Esophagus muscularis mucosa (tissue), 4 donors: ENCODE results near the gene EMILIN3. TPM values are rescaled to one million over a fixed set of nuclear protein-coding genes. Genes with fewer than 3 reads are reported as not detected.
A peak's percentile ranks its signal among the peaks of the same experiment; 100 is the strongest.

ENCODE experiments used
- DNase-seq: peaks from one replicate; pipeline ENCODE4 v3.0.0-alpha.2; 2017; ENCODE audit errors: extremely low spot score
- H3K27ac ChIP-seq, 4 donors: fragments of 200-600 bp; sonication (generic); replicated peaks in 1 of 4; 1 replicate in 3 of 4; 2 replicates in 1 of 4; pipeline ENCODE4 v1.5.1; 2016 to 2019; ENCODE audit warnings: mild to moderate bottlenecking in 1 of 4
- H3K27me3 ChIP-seq, 4 donors: fragments of 200-600 bp; sonication (generic); one replicate each; pipeline versions ENCODE4 v1.5.1 to v1.6.0; 2016 to 2019
- H3K36me3 ChIP-seq, 4 donors: fragments of 200-600 bp; sonication (generic); one replicate each; pipeline ENCODE4 v1.5.1; 2016 to 2019
- H3K4me1 ChIP-seq, 4 donors: fragments of 200-600 bp; sonication (generic); one replicate each; pipeline ENCODE4 v1.5.1; 2016 to 2019
- H3K4me3 ChIP-seq, 4 donors: fragments of 200-600 bp; sonication (generic); 1 replicate in 2 of 4; 2 replicates in 2 of 4; pipeline ENCODE4 v1.5.1; 2016 to 2019; ENCODE audit warnings: mild to moderate bottlenecking in 4 of 4, moderate library complexity in 1 of 4
- H3K9me3 ChIP-seq, 4 donors: fragments of 200-600 bp; sonication (generic); 1 replicate in 3 of 4; 2 replicates in 1 of 4; pipeline ENCODE4 v1.5.1; 2016 to 2019
- EP300 ChIP-seq: sonication (generic); formaldehyde crosslinking; IDR thresholded peaks from one replicate; pipeline ENCODE4 v1.6.1; 2017; ENCODE audit warnings: antibody characterized with exemption
- POLR2A ChIP-seq: fragments of 450-650 bp; IDR thresholded peaks from one replicate; pipeline ENCODE4 v1.6.1; 2017; ENCODE audit warnings: antibody characterized with exemption, moderate library complexity, mild to moderate bottlenecking, low read depth
- POLR2AphosphoS5 ChIP-seq, 2 donors: sonication (generic); formaldehyde crosslinking; IDR thresholded peaks; one replicate each; pipeline ENCODE4 v1.6.1; 2017; ENCODE audit warnings: antibody characterized with exemption in 2 of 2
- WGBS: methylation state at CpG from one replicate; pipeline ENCODE4 v1.1.5; 2018; 5-methylcytosine and 5-hydroxymethylcytosine counted together
- intact Hi-C: fragments of 100-400 bp; cut with DNase I; formaldehyde crosslinking; loops from one replicate; pipeline ENCODE4 v1.15.1; 2023
- total RNA-seq, 4 donors: library from RNA; depleted of rRNA; stranded (reverse); fragments of >200 nt; gene quantifications; one replicate each; pipeline versions ENCODE4 v1.1.0 to v1.2.1, GENCODE V29; 2016
- TF ChIP-seq, protein P1 (sequence below), 3 experiments: fragments of 200-600 bp in 2 of 3; fragments of 450-650 bp in 1 of 3; sonication (generic) in 2 of 3; IDR thresholded peaks; one replicate each; pipeline ENCODE4 v1.5.1; 2017 to 2019; ENCODE audit warnings: antibody characterized with exemption in 3 of 3, mild to moderate bottlenecking in 2 of 3, moderate library complexity in 1 of 3

The EMILIN3 gene, protein sequence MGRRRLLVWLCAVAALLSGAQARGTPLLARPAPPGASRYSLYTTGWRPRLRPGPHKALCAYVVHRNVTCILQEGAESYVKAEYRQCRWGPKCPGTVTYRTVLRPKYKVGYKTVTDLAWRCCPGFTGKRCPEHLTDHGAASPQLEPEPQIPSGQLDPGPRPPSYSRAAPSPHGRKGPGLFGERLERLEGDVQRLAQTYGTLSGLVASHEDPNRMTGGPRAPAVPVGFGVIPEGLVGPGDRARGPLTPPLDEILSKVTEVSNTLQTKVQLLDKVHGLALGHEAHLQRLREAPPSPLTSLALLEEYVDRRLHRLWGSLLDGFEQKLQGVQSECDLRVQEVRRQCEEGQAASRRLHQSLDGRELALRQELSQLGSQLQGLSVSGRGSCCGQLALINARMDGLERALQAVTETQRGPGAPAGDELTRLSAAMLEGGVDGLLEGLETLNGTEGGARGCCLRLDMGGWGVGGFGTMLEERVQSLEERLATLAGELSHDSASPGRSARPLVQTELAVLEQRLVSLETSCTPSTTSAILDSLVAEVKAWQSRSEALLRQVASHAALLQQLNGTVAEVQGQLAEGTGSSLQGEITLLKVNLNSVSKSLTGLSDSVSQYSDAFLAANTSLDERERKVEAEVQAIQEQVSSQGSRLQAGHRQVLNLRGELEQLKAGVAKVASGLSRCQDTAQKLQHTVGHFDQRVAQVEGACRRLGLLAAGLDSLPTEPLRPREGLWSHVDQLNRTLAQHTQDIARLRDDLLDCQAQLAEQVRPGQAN
- total RNA-seq: 1 to 10 TPM in 3 of 4 donors, under 1 TPM in 1; 0.83 to 5.6 (median 4.5) TPM

DNA sequence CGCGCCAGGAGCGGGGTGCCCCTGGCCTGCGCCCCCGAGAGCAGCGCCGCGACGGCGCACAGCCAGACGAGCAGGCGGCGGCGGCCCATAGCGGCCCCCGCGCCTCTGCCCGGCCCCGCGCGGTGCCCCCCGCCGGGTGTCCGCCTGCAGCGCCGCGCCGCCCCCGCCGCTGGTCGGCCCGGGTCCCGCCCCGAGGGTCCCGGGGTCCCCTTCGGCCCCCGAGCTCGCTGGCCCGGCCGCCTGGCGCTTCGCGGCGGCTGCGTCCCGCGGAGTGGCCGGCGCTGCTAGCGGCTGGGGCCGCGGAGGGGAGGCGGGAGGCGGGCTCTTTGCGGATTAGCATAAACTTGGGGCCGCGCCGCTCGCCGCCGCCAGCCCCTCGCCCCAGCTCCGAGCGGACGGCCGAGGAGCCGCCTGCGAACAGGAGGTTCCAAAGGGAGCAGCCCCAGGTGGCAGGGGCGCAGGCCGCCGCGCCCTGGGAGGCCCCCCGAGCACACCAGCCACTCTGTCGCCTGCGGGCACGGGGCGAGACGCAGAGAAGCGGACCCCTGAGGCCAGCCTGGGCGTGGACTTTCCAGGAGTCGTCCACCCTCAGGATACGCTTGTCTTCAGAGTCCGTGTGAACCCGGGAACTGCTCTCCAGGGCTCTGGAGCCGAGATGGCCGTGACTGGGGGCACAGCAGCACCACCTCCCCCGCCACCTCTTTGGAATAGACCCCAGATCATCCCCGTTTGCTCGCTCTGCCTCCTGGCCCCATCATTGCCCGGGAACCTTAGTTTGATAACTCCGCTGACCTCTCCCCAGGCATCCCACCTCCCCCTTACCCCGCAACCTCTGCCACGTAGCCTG, at the start of gene EMILIN3:
EMILIN3 (minus strand) TSS at position 273 of the 847 bp plus-strand sequence; CDS start at position 89, 184 bp downstream.
- intact Hi-C loops: no loop called here
- WGBS: 29% methylated on average over 23 of the region's 93 CpGs
- no peak within 1 kb of the TSS for H3K27ac ChIP-seq

DNA sequence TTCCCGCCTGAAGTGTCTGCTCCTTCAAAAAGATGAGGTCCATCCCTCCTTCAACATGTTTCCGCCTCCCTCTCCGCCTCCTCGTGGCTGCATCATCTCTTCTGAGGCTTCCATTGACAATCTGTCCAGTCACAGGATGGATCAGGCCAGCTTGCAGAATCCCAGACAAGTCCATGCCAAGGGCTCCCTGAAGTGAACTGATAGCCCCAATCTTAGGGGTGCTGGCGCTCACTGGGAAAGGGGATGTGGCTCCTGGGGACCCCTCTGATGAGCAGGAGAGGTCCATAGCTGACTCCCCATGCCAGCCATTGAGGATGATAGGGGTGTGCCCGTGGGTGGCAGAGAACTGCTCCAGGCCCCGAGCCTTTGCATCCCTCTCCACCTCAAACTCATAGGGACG, 48.6 kb upstream of the EMILIN3 start:
- no peak for DNase-seq
- Histone ChIP-seq H3K4me1 (peaks cover 10 to 17% (median 13%) of the 10 kb centered on the region in 4 donors), H3K4me3 (no peak overlapping the region), H3K9me3 (no peaks in the 10 kb centered on the region), H3K36me3 (peaks cover 38 to 97% (median 74%) of the 10 kb centered on the region in 4 donors), H3K27me3 (no peaks in the 10 kb centered on the region), H3K27ac (no peak overlapping the region)
- 96% methylated on average over 5 of the region's 8 CpGs for WGBS
- intact Hi-C loops: no loop called here
- TF ChIP-seq, protein P1, sequence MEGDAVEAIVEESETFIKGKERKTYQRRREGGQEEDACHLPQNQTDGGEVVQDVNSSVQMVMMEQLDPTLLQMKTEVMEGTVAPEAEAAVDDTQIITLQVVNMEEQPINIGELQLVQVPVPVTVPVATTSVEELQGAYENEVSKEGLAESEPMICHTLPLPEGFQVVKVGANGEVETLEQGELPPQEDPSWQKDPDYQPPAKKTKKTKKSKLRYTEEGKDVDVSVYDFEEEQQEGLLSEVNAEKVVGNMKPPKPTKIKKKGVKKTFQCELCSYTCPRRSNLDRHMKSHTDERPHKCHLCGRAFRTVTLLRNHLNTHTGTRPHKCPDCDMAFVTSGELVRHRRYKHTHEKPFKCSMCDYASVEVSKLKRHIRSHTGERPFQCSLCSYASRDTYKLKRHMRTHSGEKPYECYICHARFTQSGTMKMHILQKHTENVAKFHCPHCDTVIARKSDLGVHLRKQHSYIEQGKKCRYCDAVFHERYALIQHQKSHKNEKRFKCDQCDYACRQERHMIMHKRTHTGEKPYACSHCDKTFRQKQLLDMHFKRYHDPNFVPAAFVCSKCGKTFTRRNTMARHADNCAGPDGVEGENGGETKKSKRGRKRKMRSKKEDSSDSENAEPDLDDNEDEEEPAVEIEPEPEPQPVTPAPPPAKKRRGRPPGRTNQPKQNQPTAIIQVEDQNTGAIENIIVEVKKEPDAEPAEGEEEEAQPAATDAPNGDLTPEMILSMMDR (IDR thresholded peaks at IDR 0.05): no peak
- no peak for TF ChIP-seq EP300
- no peak for TF ChIP-seq POLR2A
- TF ChIP-seq POLR2AphosphoS5 (IDR thresholded peaks at IDR 0.05): no peak

More for the DNA sequence above, at the start of gene EMILIN3:
- H3K4me3 ChIP-seq: peak within 1 kb of the TSS; percentile 50 to 61 (median 53)
- no peaks in the 10 kb centered on the region for H3K36me3 ChIP-seq
- H3K4me1 ChIP-seq: peaks cover 12 to 20% (median 16%) of the 10 kb centered on the region in 4 donors
- DNase-seq: no peak
- TF ChIP-seq EP300: no peak
- TF ChIP-seq, protein P1 (IDR thresholded peaks at IDR 0.05): no peak
- no peak for TF ChIP-seq POLR2A
- no peak for TF ChIP-seq POLR2AphosphoS5 (IDR thresholded peaks at IDR 0.05)
- H3K9me3 ChIP-seq: peaks cover 0 to 8% (median 0%) of the 10 kb centered on the region in 4 donors
- peaks cover 0 to 57% (median 17%) of the 10 kb centered on the region in 4 donors for H3K27me3 ChIP-seq

DNA sequence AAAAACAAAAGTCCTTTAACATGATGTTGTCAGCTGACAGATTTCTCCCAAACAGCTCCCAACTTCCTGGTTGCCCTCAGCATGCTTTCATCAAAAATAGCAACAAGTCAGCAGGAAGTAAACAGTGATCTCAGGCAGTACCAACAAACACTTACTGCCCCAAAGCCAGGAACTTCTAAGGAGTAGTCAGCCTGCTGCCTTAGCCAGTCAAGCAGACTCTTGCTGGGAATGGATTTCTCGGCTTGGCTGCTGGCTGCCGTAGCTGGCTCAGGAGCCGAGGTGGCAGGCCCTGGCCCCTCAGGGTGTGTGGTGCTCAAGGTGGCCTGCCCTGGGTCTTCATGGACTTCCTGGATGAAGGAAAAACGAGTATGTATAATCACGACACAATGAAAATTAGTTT, 46.6 kb upstream of the EMILIN3 start:
- WGBS: 85% methylated on average over 5 of the region's 5 CpGs
- Histone ChIP-seq H3K4me1 (peaks cover 20 to 33% (median 22%) of the 10 kb centered on the region in 4 donors), H3K36me3 (peaks cover 41 to 98% (median 85%) of the 10 kb centered on the region in 4 donors), H3K27ac (no peak overlapping the region), H3K27me3 (no peaks in the 10 kb centered on the region), H3K4me3 (no peak overlapping the region), H3K9me3 (no peaks in the 10 kb centered on the region)
- intact Hi-C loops: no loop called here
- no peak for TF ChIP-seq POLR2A
- TF ChIP-seq EP300: no peak
- TF ChIP-seq, protein P1 (IDR thresholded peaks at IDR 0.05): no peak
- no peak for TF ChIP-seq POLR2AphosphoS5 (IDR thresholded peaks at IDR 0.05)
- no peak for DNase-seq

DNA sequence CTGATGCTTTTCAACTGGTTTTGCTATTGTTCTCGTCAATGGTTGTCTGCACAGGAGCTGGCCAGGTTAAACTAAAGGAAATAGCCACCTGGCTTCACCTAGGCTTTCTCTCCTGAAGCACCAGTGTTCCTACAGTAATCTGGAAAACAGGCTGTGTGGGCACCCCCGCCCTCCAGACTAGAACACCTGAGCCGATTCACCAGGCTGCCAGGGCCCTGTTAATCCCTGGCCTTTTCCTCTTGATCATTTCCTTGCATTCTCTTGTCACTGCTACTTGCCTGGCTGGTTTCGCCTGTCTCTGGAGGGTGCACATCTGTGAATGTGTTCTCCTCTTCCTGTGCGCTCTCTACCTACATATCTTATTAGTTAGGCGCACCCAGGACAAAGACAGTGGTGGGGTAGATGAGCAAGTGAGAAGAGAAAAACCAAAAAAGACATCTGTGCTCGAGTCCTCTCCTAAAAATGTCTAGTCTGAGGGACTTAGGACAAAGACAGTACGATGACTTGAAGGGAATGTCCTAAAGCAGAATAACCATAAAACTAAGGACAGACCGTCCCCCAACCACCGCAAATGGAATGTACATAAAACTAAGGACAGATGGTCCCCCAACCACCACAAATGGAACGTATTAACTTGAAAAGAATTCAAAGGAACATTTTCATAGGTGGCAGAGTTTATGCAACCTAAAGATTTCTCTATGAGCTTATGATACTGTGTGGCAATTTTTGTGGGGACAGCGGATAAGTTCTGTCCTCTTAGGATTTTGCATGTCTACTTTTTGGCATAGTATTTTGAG, 45.9 kb upstream of the EMILIN3 start:
- intact Hi-C loops: no loop called here
- DNase-seq: no peak
- TF ChIP-seq, protein P1 (IDR thresholded peaks at IDR 0.05): no peak
- TF ChIP-seq EP300 (no peak), POLR2A (no peak), POLR2AphosphoS5 (IDR thresholded peaks at IDR 0.05) (no peak)
- H3K36me3 ChIP-seq: peaks cover 41 to 98% (median 85%) of the 10 kb centered on the region in 4 donors
- no peak overlapping the region for H3K4me3 ChIP-seq
- WGBS: 94% methylated on average over 12 of the region's 12 CpGs
- H3K27me3 ChIP-seq: no peaks in the 10 kb centered on the region
- peaks cover 20 to 33% (median 26%) of the 10 kb centered on the region in 4 donors for H3K4me1 ChIP-seq
- peak overlapping the region in 1 of 4 donors; percentile 12 for H3K27ac ChIP-seq
- no peaks in the 10 kb centered on the region for H3K9me3 ChIP-seq
